GM21529 (cell line): Measurements from ENCODE around the gene EIF5.

Source experiments
- ATAC-seq: cut with Tn5 transposase; IDR thresholded peaks from one replicate; pipeline ENCODE4 v1.9.1; 2021; ENCODE audit not compliant: unreplicated experiment

EIF5 gene

GRCh38 chr14:103308717-103309616 is 25.1 kb upstream of the EIF5 start:
- ATAC-seq = no peak

DNA sequence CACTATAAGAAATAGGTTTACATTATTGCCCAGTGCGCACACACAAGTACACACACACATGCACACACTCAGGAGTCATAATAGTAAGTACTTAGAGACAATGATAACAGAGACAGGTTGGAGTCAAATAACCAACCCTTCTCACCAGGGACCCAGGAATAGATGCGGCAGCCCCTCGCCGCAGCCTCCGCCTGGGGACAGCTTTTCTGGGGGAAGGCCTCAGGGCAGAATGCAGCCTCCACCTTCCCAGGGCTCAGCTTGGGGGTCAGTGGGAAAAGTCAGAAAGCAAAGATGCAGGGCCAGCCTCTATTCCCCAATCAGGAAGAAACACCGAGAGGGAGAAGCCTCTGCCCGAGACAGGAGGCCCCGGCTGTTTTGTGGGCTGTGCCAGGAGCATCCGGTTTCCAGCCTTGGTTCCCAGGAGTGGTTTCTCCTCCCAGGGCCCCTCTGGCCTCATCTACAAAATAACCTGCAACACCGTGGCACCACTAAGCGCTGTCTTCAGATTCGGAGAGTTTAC is 23.4 kb upstream of the EIF5 start:
- ATAC-seq = no peak

DNA sequence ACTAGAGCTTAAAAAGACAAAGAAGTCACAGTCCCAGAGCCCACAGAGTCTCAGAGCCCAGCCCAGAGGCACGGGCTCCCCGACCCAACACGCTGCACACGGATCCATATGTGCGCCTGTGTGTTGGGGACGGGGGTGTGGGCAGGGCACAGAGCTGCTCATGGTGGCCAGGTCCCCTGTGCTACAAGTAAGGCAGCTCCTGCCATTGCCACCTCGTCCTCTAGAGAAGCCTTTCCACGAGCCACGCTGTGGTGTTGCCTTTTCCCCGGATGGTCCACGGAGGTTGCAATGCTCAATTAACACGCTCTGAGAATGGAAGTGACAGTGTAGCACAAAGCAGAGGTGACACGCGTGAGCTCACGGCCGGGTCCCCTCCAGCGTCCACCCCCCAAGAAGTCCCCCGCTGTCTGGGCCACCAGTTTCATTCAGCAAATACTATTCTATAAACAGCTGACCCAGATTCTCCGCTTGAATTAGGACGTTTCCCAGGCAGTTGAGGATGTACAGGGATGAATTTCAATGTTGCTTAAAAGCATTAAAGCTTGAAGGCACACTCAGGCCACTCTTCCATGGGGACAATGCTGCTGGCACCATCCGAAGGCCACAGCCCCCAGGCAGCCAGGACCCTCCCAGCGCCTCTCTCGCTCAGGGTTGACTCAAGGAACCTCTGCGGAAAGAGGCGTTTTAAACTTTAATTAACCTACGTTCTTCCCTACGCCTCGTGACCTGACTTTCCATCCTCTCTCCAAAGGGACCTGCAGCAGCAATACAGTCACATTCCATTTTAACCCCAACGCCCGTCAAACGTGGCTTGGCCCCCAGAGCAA is 22.7 kb upstream of the EIF5 start:
- ATAC-seq = no peak

DNA sequence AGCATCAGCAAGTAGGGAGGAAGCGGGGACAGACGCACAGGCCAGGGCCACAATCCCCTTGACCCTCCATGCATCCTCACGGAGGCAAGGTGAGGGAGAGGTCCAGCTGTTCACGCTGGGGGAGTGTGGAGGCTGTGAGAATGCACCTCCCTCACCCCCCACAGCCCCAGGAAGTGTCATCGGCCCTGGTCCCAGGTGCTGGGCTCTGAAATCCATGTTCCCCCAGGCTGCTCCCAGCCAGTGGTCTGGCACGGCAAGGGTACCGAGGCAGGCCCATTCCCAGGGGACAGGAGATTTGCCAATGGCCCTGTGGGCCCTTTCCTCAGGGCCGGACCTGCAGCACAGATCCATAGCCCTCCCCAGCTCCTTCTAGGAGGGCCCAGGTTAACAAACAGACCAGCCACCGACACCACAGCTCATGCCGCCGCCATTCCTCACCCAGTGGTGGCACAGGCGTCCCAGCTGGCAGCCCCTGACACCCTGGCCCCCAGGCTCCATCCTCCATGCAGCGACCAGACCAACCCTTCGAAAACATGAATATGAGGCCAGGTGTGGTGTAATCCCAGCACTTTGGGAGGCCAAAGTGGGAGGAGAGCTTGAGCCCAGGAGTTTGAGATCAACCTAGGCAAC is 21.9 kb upstream of the EIF5 start:
- no peak for ATAC-seq

DNA sequence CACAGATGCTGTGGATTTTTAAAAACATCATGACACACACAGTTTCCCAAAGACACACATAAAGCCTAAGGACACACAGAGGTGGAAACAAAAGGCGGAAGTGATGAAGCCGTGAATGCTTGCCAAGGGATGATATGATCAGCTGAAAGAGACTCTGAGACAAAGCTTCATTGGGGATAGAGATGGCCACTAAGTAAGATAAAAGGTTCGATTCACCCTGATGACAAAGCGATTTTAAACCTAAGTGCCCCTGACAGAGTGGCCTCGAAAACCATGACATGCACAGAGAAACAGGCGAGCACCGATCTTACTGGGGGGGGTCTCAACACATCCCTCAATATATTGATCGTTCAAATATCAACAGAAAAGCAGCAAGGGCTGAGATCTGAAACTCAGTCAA is 20.3 kb upstream of the EIF5 start:
- no peak for ATAC-seq

GRCh38 chr14:103314496-103315277 is 19.4 kb upstream of the EIF5 start:
- ATAC-seq = no peak

DNA sequence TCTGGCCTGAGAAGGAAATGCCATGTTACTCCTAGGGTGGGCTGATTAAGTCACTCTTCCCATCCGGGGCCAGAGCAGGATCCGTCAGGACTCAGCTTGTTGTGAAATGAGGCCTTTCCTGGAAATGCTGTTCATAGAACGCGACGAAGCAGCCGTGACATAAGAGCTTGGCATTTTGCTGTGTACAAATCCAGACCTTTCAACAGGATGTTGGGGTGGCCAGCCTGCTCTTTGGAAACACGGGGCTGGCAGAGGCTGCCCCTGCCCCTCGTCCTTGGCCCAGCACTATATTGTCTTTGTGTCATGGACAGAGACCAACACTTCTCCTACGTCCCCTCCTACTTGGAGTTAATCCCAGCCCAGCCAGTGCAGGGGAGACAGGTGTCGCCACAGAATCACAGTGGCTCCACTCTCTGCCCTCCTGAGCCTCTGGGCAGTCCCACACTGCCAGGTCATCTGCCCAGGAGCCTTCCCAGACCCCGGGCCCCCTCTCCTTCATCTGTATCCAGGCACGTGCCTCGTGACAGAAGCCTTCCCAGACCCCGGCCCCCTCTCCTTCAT is 18.6 kb upstream of the EIF5 start:
- ATAC-seq = no peak

DNA sequence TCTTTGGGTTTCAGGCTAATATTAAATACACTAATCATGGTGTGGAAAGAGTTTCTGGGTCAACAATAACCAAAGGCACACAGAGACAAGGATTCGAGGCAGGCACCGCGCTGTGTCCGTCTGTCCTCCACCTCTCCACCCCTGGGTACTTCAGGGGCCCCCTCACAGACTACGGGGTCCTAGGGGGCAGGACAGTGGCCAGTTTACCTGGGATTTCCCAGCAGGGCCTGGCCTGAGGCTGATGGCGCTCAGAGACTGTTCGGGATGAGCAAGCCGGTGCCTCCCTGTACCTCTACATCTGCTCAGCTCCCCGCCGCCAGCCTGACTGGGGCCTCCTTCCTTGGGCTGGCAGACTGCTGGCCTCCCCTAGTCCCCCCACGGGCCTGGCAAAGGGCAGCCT is 18.1 kb upstream of the EIF5 start:
- ATAC-seq = no peak

- ATAC-seq = no peak
Observed at GRCh38 chr14:103316721-103317121, 17.3 kb upstream of the EIF5 start.

DNA sequence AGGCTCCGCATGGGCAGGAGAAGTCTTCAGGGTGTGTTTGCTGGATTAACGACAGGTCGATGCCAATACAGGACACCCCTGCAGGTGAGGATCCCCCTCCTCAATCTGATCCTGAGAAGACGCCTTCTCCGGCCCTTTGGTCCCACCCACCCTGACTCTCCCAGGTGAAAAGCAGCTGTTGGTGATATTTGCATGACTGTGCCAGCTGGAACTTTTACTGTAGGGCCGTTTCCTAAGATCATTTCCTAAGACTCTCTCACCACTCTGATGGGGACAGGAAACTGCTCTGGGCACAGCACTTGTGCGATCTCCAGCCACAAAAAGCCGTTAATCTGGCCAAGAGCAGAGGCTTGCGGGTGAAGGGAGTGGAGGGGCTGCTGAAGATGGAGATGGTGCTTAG is 16.8 kb upstream of the EIF5 start:
- no peak for ATAC-seq

- no peak for ATAC-seq
Observed at GRCh38 chr14:103317976-103318580, 16.0 kb upstream of the EIF5 start.

GRCh38 chr14:103318750-103319419 is 15.2 kb upstream of the EIF5 start:
- peak; percentile 49 for ATAC-seq

- peak; percentile 83 for ATAC-seq
Observed at GRCh38 chr14:103319422-103319821, 14.6 kb upstream of the EIF5 start.

- no peak for ATAC-seq
Observed at GRCh38 chr14:103326078-103326477, 8.0 kb upstream of the EIF5 start.

GRCh38 chr14:103328941-103329340 is 5.1 kb upstream of the EIF5 start:
- ATAC-seq = no peak

DNA sequence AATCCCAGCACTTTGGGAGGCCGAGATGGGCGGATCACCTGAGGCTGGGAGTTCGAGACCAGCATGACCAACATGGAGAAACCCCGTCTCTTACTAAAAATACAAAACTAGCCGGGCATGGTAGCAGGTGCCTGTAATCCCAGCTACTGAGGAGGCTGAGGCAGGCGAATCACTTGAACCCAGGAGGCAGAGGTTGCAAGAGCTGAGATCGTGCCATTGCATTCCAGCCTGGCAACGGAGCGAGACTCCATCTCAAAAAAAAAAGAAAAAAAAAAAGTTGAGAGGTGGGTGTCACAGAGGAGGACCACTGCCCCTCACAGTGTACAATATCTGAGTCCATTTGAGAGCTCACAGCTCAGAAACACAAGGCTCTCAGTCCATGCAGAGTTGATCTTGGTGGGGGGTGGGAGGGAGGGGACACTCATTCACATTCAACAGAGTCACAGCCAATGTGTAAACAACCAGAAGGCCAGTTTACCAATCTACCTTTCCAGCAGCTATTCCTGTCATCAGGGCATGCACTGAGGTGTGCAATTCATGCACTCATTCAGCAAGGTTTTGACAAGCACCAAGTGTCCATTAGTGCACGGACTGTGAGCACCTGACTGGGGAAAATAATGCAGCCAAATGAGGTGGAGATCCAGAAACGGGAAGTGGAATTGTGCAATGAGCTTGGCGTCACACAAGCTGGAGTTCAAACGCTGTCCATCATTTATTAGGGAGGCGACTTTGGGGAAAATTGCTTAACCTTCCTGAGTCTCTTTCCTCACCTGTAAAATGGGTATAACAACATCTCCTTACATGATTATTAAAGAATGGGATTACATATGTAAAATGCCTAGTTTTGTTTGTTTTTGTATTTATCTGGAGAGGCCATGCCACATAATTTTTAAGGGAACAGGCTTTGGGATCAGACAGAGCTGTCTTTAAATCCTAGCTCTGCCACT is 4.4 kb upstream of the EIF5 start:
- no peak for ATAC-seq

GRCh38 chr14:103330536-103330935 is 3.5 kb upstream of the EIF5 start:
- ATAC-seq = no peak
